G401 (cell line): ENCODE results near the gene KRT3. TPM values are rescaled to one million over a fixed set of nuclear protein-coding genes. Genes with fewer than 3 reads are reported as not detected.

Source experiments
- DNase-seq: peaks from one replicate; pipeline ENCODE4 v3.0.0-alpha.2; 2015; ENCODE audit warnings: low spot score
- in situ Hi-C: cut with HindIII; loops from 2 replicates; pipeline ENCODE4 v1.10.0; 2016; ENCODE audit warnings: low sequenced_read_pairs, mixed read lengths
- total RNA-seq: library from RNA; depleted of rRNA; stranded (reverse); fragments of >200 nt; shearing (Covaris generic); gene quantifications from 2 replicates; pipeline ENCODE4 v1.2.3, GENCODE V29; 2014

The KRT3 gene
- total RNA-seq, 1 experiment from 2014 or later, result not detected

GRCh38 chr12:52828591-52829021 is 32.7 kb upstream of the KRT3 start:
- no peak for DNase-seq
- in situ Hi-C loops, result no loop called here

- in situ Hi-C loops, result no loop called here
- no peak for DNase-seq
Measured at GRCh38 chr12:52828156-52828555, 32.2 kb upstream of the KRT3 start.

- in situ Hi-C loops, result no loop called here
- no peak for DNase-seq
Measured at GRCh38 chr12:52827499-52828090, 31.7 kb upstream of the KRT3 start.

- DNase-seq, result no peak
- in situ Hi-C loops, result no loop called here
Measured at GRCh38 chr12:52826611-52827498, 30.9 kb upstream of the KRT3 start.

GRCh38 chr12:52825961-52826360 is 30.0 kb upstream of the KRT3 start:
- in situ Hi-C loops, result no loop called here
- DNase-seq, result no peak

- in situ Hi-C loops, result no loop called here
Measured at GRCh38 chr12:52824741-52825410, 29.0 kb upstream of the KRT3 start.

GRCh38 chr12:52823761-52824450 is 28.0 kb upstream of the KRT3 start:
- in situ Hi-C loops, result no loop called here

More at GRCh38 chr12:52824741-52825410, 29.0 kb upstream of the KRT3 start:
- no peak for DNase-seq

GRCh38 chr12:52822771-52823510 is 27.0 kb upstream of the KRT3 start:
- in situ Hi-C loops, result no loop called here
- DNase-seq, result no peak

More at GRCh38 chr12:52823761-52824450, 28.0 kb upstream of the KRT3 start:
- no peak for DNase-seq

GRCh38 chr12:52821826-52822660 is 26.1 kb upstream of the KRT3 start:
- in situ Hi-C loops, result no loop called here
- no peak for DNase-seq

GRCh38 chr12:52821071-52821730 is 25.3 kb upstream of the KRT3 start:
- no peak for DNase-seq
- in situ Hi-C loops, result no loop called here

GRCh38 chr12:52820521-52820920 is 24.6 kb upstream of the KRT3 start:
- DNase-seq, result no peak
- in situ Hi-C loops, result no loop called here

- in situ Hi-C loops, result no loop called here
Measured at GRCh38 chr12:52819731-52820510, 24.0 kb upstream of the KRT3 start.

GRCh38 chr12:52818887-52819420 is 23.0 kb upstream of the KRT3 start:
- no peak for DNase-seq
- in situ Hi-C loops, result no loop called here

More at GRCh38 chr12:52819731-52820510, 24.0 kb upstream of the KRT3 start:
- no peak for DNase-seq

GRCh38 chr12:52818388-52818787 is 22.5 kb upstream of the KRT3 start:
- no peak for DNase-seq
- in situ Hi-C loops, result no loop called here

GRCh38 chr12:52817699-52818238 is 21.9 kb upstream of the KRT3 start:
- in situ Hi-C loops, result no loop called here

GRCh38 chr12:52817003-52817698 is 21.2 kb upstream of the KRT3 start:
- no peak for DNase-seq
- in situ Hi-C loops, result no loop called here

More at GRCh38 chr12:52817699-52818238, 21.9 kb upstream of the KRT3 start:
- no peak for DNase-seq
